Activated CD4-positive, CD25-positive, alpha-beta regulatory T cell treated with anti-CD3 and anti-CD28 coated beads, Interleukin-2, amount 50 U/mL, for 24 hours (primary cell): ENCODE results near the gene SLC7A14.

Experiments
- ATAC-seq, 2 donors: fragments of 150-1000 bp; cut with Tn5 transposase; one replicate each; pipeline ENCODE4 v1.10.0; 2021; ENCODE audit warnings: mild to moderate bottlenecking in 1 of 2, moderate library complexity in 1 of 2

The SLC7A14 gene

GRCh38 chr3:170469151-170470062, 116.5 kb downstream of the SLC7A14 start:
- no peak for ATAC-seq

DNA sequence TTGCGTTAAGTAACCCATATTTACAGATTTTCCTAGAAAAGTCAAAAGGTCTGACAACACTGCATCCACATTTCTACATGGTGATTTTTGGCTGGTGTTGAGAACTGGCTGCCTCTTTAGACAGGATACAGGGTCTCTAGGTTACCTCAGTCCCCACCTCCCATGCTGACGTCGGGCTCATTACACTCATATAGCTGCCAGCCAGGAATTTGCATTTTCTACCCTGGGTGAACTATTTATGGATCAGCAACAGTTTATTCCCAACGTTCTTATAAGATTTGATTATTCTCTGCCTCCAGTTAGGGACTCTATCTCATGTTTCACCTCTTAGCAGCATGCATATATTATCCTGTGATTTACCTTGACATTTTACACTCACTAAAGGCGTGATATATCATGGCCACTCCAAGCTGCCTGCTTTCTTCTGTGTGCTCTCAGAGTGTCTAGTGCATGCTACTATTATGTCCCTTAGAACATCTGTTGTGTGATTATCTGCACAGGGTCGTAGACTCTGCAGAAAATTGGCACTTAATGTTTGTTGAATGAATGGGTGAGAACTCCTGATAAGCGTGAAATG, 118.2 kb downstream of the SLC7A14 start:
- no peak for ATAC-seq

GRCh38 chr3:170467007-170467406, 118.9 kb downstream of the SLC7A14 start:
- no peak for ATAC-seq

DNA sequence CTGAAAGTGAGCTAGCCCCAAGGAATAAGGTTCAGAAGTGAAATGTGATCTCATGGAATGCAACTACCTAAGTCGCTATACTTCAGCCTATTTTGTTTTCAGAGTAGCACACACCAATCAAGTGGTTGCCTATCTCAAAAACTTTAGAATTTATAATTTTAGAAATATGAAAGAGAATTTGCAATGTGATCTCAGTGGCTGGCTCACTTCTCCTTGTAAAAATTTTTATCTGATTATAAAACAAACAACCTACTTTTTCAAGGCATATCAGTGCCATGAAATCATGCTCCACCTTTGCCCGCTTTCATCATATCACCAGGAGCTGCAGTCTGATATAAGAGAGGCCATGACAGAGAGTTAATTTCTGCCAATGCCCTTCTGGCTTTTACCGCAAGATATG, 119.9 kb downstream of the SLC7A14 start:
- no peak for ATAC-seq

GRCh38 chr3:170463011-170463410, 122.9 kb downstream of the SLC7A14 start:
- ATAC-seq, result no peak

- no peak for ATAC-seq
These were observed 127.6 kb downstream of the SLC7A14 start for GRCh38 chr3:170458285-170458684.

- ATAC-seq, result no peak
These were observed 131.4 kb downstream of the SLC7A14 start for GRCh38 chr3:170454509-170454908.

- no peak for ATAC-seq
These were observed 135.8 kb downstream of the SLC7A14 start for GRCh38 chr3:170450039-170450438.

DNA sequence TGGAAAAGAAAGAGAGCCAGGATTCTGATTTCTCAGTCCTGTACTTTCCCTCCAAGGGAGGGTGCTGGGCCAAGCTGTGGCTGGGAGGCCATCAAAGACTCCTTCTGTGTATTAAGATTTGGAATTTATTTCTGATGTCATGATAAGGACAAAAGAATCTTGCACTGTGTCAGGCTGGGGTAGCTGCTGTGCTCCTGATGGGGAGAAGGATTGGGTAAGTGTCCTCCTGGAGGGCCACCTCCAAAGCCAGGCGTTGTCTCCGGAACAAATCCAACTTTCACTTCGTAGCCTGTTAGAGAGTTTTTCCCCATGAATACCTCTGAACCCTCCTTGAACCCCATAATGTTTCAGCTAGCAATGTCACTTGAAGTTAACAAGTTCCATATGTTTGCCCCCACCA, 137.3 kb downstream of the SLC7A14 start:
- ATAC-seq, result no peak

DNA sequence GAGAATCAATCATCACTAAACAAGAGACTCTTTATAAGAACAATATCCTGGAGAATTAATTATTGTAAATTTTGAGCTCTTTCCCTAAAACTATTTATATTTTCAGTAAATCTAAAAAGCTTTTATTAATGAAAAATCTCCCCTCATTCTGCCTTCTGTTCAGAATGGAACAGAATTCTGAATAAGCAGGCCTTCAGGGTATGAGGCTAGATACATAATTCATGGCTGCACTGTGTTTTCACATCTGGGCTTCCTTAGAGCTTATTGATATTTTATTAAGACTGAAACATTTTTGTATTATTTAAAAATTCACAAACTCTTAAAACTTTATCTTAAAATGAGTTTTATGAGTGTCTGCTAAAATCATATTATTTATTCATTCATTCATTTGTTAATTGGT, 142.4 kb downstream of the SLC7A14 start:
- ATAC-seq, result no peak

- ATAC-seq, result no peak
These were observed 142.9 kb downstream of the SLC7A14 start for GRCh38 chr3:170442947-170443346.

- ATAC-seq, result no peak
These were observed 144.5 kb downstream of the SLC7A14 start for GRCh38 chr3:170441412-170441811.

DNA sequence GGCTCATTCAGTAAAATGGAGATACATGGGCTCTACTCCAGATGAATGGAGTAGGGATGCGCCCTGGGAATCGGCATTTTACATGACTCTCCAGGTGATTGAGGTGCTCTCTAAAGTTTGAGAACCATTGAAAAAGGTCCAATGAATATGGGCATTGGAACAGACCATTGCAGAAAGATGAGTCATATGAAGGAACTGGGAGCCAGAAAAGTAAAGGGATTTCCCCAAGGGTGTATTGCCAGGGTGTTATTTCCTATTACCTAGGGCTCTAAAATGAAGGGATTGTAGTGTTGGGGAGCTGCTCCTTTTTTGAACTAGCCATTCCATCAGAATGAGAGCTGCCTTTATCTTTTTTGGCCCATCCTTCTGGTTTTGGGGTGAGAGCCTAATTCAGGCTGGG, 145.5 kb downstream of the SLC7A14 start:
- no peak for ATAC-seq

DNA sequence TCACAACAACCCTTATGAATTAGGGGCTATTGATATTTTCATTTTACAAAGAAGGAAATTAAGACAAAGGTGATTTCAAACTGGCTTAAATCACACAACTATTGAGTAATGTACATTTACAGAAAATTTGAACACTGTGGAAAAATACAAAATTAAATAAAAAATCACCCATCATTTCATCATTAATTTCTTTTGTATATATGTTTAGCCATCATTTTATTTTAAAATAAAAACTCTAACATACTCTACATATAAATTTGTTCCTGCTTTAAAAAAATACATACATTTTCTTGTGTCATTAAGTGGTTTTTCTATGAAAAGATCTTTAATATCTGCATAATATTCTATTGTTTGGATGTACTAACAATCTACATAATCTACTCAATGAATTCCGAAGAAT, 147.0 kb downstream of the SLC7A14 start:
- no peak for ATAC-seq

DNA sequence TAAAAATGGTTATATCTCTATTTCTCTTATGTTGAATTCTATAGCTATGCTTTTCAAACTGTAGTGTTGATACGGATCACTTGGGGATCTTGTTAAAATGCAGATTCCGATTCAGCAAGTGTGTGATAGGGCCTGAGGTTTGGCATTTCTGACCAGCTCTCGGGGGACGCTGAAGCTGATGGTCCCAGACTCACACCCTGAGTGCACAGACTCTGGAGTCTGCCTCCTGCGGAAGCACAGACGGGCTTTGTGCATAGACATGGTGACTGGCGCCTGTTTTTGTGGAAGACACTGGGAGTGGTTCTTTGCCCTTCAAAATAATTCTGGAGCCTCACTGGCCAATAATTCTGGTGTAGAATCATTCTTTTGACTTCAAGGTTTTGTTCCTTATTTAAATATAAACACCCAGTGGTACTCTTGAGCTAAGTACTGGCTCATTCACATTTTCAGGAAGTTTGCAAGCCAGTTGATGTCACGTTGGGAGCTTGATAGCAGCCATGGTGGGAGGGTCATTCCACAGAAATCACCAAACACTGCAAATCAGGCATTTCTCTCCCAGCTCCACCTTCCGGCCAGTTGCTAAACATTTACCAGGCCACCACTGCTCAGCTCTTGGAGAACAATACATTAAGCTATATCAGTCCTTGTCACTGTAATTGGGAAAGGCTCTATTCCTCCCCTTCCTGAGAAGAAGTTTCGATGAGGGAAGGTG, 148.0 kb downstream of the SLC7A14 start:
- ATAC-seq, result no peak

GRCh38 chr3:170437176-170437575, 148.7 kb downstream of the SLC7A14 start:
- no peak for ATAC-seq

DNA sequence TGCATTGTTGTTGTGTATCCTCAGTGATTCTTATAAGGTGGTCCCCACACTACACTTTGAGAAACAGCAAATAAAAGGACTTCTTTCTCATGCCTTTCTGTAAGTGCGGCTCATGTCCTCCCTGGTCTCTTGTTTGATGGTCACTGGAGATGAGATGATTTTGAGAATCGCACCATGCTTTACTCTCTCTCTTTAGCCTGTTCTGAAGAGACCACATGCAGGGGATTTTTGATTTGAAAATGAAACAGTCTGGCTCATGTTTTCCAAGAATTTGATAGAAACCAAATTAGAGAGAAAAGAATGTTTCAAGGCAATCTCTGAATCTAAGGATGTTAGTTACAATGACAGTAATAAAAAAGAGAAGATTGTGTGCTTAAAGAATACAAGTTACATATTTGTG, 149.2 kb downstream of the SLC7A14 start:
- no peak for ATAC-seq

GRCh38 chr3:170432416-170432815, 153.5 kb downstream of the SLC7A14 start:
- ATAC-seq, result no peak

DNA sequence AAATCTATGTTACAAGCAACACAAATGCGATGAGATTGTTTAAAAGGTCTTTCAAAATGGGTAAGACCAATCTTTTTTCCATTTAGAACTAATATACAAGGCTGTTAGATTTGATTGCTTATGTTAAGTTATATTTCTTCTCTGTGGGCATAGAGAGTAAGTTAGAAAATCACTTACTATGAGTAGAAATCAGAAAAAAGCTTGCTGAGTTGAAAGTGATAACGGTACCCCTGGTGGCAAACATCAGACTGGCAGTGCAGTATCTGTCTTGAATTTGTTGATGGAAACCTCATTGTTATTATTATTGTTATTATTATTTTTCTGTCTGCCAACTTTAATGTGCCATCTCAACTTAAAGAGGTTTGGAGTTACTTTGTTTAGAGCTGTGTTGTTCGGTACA, 154.8 kb downstream of the SLC7A14 start:
- ATAC-seq, result no peak

- ATAC-seq, result no peak
These were observed 156.8 kb downstream of the SLC7A14 start for GRCh38 chr3:170429050-170429449.

GRCh38 chr3:170428095-170428494, 157.8 kb downstream of the SLC7A14 start:
- no peak for ATAC-seq

DNA sequence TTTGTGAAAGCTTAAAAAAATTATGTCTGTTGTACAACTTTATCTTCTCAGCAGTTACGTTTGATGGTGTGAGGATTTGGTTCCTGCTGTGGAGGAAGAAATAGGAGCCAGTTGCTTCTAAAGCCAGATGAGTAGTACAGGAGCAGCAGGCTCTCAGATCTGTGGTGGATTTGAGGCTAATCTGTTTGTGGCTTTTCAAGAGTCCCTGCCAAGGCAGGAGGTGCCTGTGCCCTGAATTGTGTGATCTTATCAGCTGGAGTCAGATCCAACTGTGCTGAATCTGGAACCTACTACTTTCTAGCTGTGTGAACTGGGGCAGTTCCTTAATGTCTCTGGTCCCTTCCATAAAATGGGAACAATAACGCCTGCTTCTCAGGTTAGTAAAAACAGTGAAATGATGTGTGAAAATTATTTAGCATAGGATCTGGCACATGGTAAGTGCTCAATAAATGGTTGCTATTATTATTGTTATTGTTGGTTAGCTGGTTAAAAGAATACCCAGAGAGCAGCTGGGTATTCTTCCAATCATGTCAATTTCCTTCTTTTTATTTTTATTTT, 159.6 kb downstream of the SLC7A14 start:
- ATAC-seq, result no peak

DNA sequence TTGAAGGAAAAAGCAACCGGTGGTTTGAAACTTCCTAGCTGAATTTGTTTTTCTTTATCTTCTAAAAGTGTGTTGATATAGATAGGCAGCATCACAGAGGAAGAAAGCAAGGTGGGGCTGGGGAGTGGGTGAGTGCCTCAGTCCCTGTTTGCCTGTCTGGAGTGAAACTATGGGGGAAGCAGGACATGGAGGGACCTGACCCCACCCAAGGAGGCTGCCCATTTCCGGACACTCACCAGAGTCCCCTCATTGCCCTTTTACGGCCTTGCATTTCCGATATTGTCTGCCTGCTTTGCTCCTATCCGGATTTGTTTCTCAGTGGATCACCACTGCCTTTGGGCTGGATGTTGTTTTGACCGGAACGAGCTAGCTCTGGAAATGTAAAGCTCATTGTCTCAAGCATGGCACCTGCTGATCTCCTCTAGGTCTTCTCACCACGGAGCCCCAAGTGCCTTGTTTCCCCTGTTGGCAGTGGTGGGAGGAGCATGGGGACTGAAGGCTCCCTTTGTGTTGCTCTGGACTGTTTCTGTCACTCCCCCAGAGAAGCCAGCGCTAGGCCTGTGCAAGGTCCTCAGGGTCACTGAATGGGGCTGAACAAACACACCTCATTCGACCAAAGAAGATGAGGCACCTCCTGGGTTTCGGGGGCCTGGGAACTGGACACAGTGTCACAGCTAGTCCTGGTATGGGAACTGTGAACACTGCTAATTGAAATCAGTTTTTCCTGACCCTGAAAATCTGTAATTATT, 160.2 kb downstream of the SLC7A14 start:
- no peak for ATAC-seq
